ENCODE data around the gene MIGA2.

Gene MIGA2

DNA sequence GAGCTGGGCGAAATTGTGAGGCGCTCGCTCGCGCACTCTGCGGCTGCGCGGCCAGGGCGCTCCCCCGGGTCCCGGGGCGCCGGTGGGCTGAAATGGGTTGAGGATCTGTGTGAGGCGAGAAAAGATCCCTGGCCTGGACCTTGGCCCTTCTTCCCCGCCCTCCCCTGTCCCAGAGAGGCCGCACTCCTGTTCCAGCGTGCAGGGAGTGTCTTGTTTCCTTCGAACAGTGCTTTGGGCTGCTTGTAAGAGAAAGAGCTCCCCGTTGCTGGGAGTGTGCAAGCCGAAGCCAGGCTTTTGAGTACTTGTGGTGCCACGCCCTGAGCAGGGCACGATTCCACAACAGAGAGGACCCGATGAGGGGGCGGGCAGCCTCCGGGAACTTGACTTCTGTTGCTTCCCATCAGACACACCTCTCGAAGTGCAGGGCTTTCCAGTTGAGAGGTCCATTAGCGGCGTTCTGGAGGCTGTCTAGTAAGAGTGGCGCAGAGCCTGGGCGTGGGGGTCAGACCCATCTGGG lies 45.0 kb downstream of the MIGA2 start:
- Histone ChIP-seq H3K4me1 (peaks cover 4% of the 10 kb centered on the region), H3K36me3 (ENCODE audit: control insufficient read depth, insufficient read depth, low read length) (no peaks in the 10 kb centered on the region), H3K79me2 (peaks cover 5% of the 10 kb centered on the region), H2AFZ (peak overlapping the region; percentile 85), H3K27me3 (ENCODE audit: control insufficient read depth, insufficient read depth, low read length) (no peaks in the 10 kb centered on the region), H3K4me3 (ENCODE audit: low read depth, low read length) (peak overlapping the region; percentile 94), H3K4me2 (ENCODE audit: low read length) (peak overlapping the region; percentile 98), H3K27ac (peak overlapping the region; percentile 51), H3K9me3 (ENCODE audit: control insufficient read depth, low read length) (no peaks in the 10 kb centered on the region), H3K9ac (no peak overlapping the region)
- TF ChIP-seq, protein P1, sequence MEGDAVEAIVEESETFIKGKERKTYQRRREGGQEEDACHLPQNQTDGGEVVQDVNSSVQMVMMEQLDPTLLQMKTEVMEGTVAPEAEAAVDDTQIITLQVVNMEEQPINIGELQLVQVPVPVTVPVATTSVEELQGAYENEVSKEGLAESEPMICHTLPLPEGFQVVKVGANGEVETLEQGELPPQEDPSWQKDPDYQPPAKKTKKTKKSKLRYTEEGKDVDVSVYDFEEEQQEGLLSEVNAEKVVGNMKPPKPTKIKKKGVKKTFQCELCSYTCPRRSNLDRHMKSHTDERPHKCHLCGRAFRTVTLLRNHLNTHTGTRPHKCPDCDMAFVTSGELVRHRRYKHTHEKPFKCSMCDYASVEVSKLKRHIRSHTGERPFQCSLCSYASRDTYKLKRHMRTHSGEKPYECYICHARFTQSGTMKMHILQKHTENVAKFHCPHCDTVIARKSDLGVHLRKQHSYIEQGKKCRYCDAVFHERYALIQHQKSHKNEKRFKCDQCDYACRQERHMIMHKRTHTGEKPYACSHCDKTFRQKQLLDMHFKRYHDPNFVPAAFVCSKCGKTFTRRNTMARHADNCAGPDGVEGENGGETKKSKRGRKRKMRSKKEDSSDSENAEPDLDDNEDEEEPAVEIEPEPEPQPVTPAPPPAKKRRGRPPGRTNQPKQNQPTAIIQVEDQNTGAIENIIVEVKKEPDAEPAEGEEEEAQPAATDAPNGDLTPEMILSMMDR (IDR thresholded peaks at IDR 0.05), result no peak

DNA sequence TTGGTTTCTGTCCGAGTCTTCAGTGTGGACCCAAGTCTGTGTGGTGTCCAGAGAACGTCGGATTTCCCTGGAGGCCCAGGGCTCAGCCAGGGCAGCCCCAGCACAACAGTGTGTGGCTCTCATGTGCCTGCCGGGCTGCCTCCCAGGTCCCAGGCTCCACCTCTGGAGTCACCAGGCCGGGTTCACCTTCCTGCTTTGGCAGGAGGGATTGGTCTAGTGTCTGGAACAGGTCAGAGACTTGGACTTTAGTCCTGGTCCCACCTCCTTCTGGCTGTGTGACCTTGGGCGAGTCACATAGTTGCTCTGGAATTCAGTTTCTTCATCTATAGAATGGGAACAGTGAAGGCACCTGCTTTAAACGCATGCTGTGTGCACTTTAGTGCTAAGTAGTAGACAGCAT lies 47.7 kb downstream of the MIGA2 start:
- Histone ChIP-seq H2AFZ (no peak overlapping the region), H3K79me2 (peaks cover 5% of the 10 kb centered on the region), H3K4me2 (ENCODE audit: low read length) (no peak overlapping the region), H3K36me3 (ENCODE audit: control insufficient read depth, insufficient read depth, low read length) (no peaks in the 10 kb centered on the region), H3K9me3 (ENCODE audit: control insufficient read depth, low read length) (no peaks in the 10 kb centered on the region), H3K9ac (no peak overlapping the region), H3K27me3 (ENCODE audit: control insufficient read depth, insufficient read depth, low read length) (no peaks in the 10 kb centered on the region), H3K27ac (no peak overlapping the region), H3K4me1 (peaks cover 4% of the 10 kb centered on the region), H3K4me3 (ENCODE audit: low read depth, low read length) (no peak overlapping the region)
- TF ChIP-seq, protein P1 (IDR thresholded peaks at IDR 0.05), result no peak

DNA sequence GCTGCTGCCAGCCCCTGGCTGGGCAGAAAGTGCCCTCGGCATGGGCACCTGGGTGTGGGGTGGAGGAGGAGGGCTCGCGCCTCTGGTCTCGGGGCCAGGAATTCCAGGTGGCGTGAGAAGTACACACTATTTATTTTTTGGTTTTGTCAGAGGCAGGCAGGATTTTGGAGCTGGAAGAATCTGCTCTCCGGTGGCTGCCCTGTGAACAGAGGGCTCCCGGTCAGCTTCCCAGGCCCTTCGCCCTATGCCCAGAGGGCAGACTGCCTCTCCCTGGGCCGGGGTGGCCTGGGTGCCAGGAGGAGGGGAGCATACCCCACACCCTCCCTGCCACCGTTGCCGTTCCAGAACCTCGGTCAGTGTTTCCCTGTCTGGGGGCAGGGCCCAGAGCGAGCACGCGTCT lies 52.8 kb downstream of the MIGA2 start:
- H3K27me3 ChIP-seq (ENCODE audit: control insufficient read depth, insufficient read depth, low read length), result no peaks in the 10 kb centered on the region
- TF ChIP-seq, protein P1 (IDR thresholded peaks at IDR 0.05), result no peak
- H3K4me3 ChIP-seq (ENCODE audit: low read depth, low read length), result no peak overlapping the region
- no peaks in the 10 kb centered on the region for H3K36me3 ChIP-seq (ENCODE audit: control insufficient read depth, insufficient read depth, low read length)
- H3K4me1 ChIP-seq, result no peaks in the 10 kb centered on the region
- no peaks in the 10 kb centered on the region for H3K9me3 ChIP-seq (ENCODE audit: control insufficient read depth, low read length)
- H3K27ac ChIP-seq, result no peak overlapping the region
- H2AFZ ChIP-seq, result no peak overlapping the region
- H3K4me2 ChIP-seq (ENCODE audit: low read length), result no peak overlapping the region
- no peaks in the 10 kb centered on the region for H3K79me2 ChIP-seq
- H3K9ac ChIP-seq, result no peak overlapping the region

DNA sequence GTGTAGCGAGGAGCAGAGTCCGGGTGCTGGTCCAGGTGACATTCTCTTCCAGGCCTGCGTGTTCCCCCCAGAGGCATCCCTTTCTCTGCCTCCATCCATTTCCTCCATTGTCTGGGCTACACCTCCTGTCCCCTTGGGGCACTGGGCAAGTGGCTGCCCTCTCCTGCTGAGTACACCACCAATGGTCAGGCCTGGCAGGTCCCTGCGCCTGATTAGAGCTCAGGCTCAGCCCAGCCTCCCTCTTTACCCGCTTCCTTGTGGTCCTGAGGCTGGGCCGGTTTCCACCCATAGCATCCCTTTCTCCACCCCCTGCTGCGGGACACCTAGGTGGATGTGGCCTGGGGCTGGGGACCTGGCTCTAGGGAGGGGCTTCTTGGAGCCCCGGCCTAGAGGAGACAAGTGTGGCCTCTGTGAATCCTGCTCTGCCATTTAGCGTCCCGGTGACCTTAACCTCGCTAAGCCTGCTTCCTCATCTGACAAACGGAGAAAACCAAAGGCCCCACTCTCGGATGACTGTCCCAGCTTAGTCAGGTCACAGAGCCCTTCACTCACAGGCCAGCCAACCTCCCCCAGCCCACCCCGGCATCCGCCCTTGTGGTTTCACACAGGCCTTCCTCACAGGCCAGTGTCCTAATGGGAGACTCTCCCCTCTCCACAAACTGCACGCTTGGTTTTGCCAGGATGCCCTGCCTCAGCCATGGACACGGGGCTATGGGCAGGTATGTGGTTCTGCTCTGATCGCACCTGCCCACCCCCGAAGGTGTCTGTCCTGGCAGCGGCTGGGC lies 57.4 kb downstream of the MIGA2 start:
- no peaks in the 10 kb centered on the region for H3K79me2 ChIP-seq
- no peaks in the 10 kb centered on the region for H3K4me1 ChIP-seq
- no peaks in the 10 kb centered on the region for H3K9me3 ChIP-seq (ENCODE audit: control insufficient read depth, low read length)
- no peak overlapping the region for H3K9ac ChIP-seq
- TF ChIP-seq, protein P1 (IDR thresholded peaks at IDR 0.05), result no peak
- H3K36me3 ChIP-seq (ENCODE audit: control insufficient read depth, insufficient read depth, low read length), result no peaks in the 10 kb centered on the region
- no peak overlapping the region for H2AFZ ChIP-seq
- H3K27me3 ChIP-seq (ENCODE audit: control insufficient read depth, insufficient read depth, low read length), result no peaks in the 10 kb centered on the region
- H3K27ac ChIP-seq, result no peak overlapping the region
- no peak overlapping the region for H3K4me2 ChIP-seq (ENCODE audit: low read length)
- H3K4me3 ChIP-seq (ENCODE audit: low read depth, low read length), result no peak overlapping the region
